Measurements from ENCODE around the gene TAF5L.

DNA sequence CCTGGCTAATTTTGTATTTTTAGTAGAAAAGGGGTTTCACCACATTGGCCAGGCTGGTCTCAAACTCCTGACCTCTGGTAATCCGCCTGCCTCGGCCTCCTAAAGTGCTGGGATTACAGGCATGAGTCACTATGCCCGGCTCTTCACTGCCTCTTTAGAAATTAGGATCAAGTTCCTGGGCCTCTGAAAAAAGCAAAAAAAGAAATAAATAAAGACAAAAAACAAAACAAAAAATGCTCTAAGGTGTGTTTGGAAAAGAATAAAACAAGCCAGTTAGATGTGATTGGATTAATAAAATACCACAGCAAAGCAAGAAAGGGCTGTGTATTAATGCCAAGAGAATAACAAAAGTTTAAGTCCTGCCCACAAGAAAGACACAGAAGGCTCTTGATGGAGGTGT is 63.2 kb downstream of the TAF5L start:
- TF ChIP-seq, protein P1, sequence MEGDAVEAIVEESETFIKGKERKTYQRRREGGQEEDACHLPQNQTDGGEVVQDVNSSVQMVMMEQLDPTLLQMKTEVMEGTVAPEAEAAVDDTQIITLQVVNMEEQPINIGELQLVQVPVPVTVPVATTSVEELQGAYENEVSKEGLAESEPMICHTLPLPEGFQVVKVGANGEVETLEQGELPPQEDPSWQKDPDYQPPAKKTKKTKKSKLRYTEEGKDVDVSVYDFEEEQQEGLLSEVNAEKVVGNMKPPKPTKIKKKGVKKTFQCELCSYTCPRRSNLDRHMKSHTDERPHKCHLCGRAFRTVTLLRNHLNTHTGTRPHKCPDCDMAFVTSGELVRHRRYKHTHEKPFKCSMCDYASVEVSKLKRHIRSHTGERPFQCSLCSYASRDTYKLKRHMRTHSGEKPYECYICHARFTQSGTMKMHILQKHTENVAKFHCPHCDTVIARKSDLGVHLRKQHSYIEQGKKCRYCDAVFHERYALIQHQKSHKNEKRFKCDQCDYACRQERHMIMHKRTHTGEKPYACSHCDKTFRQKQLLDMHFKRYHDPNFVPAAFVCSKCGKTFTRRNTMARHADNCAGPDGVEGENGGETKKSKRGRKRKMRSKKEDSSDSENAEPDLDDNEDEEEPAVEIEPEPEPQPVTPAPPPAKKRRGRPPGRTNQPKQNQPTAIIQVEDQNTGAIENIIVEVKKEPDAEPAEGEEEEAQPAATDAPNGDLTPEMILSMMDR (IDR thresholded peaks at IDR 0.05) = no peak
- TF ChIP-seq POLR2A (IDR thresholded peaks at IDR 0.05) = no peak
